Measurements from ENCODE around the gene PDE11A.

GRCh38 chr2:178082408-178083045, 9.9 kb upstream of the PDE11A start:
- TF ChIP-seq, protein P1, sequence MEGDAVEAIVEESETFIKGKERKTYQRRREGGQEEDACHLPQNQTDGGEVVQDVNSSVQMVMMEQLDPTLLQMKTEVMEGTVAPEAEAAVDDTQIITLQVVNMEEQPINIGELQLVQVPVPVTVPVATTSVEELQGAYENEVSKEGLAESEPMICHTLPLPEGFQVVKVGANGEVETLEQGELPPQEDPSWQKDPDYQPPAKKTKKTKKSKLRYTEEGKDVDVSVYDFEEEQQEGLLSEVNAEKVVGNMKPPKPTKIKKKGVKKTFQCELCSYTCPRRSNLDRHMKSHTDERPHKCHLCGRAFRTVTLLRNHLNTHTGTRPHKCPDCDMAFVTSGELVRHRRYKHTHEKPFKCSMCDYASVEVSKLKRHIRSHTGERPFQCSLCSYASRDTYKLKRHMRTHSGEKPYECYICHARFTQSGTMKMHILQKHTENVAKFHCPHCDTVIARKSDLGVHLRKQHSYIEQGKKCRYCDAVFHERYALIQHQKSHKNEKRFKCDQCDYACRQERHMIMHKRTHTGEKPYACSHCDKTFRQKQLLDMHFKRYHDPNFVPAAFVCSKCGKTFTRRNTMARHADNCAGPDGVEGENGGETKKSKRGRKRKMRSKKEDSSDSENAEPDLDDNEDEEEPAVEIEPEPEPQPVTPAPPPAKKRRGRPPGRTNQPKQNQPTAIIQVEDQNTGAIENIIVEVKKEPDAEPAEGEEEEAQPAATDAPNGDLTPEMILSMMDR (IDR thresholded peaks at IDR 0.05; ENCODE audit: insufficient read depth, low read length, poor library complexity, severe bottlenecking), result no peak
- TF ChIP-seq EZH2phosphoT487 (conservative IDR thresholded peaks at IDR 0.05; ENCODE audit: low read length), result no peak

Data from SU-DHL-6 (cell line).